ENCODE measurements around the gene NHSL1.

DNA sequence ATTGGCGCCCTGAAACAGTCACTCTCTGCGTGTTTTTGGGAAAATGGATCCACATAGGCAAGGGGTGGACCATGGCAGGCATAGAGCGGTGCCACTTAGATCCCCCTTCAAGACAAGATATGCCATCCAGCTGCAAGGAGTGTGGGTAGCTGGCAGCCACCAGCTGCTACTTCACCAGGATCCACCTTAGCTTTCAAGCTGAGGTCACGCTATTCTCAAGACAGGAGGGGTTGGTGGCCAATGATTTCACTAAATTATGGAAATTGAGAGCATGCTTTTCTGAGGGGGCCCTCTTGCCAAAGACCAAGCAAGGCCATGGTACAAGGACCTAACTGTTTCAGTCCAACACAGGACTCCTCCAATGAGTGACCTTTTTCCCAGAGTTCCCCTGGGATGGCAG, 78.9 kb downstream of the NHSL1 start:
- TF ChIP-seq POLR2A (IDR thresholded peaks at IDR 0.05) (no peak), CTCF (IDR thresholded peaks at IDR 0.05) (no peak), POLR2AphosphoS5 (IDR thresholded peaks at IDR 0.05) (no peak)

All from breast epithelium (tissue), 3 donors.